Esophagus squamous epithelium (tissue), 5 donors: ENCODE results near the gene BDKRB2. TPM values are rescaled to one million over a fixed set of nuclear protein-coding genes. Genes with fewer than 3 reads are reported as not detected.
A peak's percentile ranks its signal among the peaks of the same experiment; 100 is the strongest.

ENCODE experiments used
- DNase-seq: peaks from one replicate; lab custom pipeline; 2025; lab: John Stamatoyannopoulos, UW
- H3K27ac ChIP-seq, 4 donors: fragments of 200-600 bp; sonication (generic); one replicate each; pipeline ENCODE4 v1.5.1; 2016 to 2019; ENCODE audit warnings: mild to moderate bottlenecking in 1 of 4
- H3K27me3 ChIP-seq, 4 donors: fragments of 200-600 bp; sonication (generic); 1 replicate in 3 of 4; 2 replicates in 1 of 4; pipeline versions ENCODE4 v1.5.1 to v1.6.0; 2017 to 2021; ENCODE audit warnings: antibody characterized with exemption in 1 of 4
- H3K36me3 ChIP-seq, 3 donors: fragments of 200-600 bp; sonication (generic); one replicate each; pipeline ENCODE4 v1.5.1; 2016 to 2019
- H3K4me1 ChIP-seq, 3 donors: fragments of 200-600 bp; sonication (generic); one replicate each; pipeline ENCODE4 v1.5.1; 2017 to 2019
- H3K4me3 ChIP-seq, 4 donors: fragments of 200-600 bp; sonication (generic); 1 replicate in 3 of 4; 2 replicates in 1 of 4; pipeline ENCODE4 v1.5.1; 2016 to 2019; ENCODE audit warnings: mild to moderate bottlenecking in 2 of 4, moderate library complexity in 1 of 4
- H3K9me3 ChIP-seq, 3 donors: fragments of 200-600 bp; sonication (generic); one replicate each; pipeline ENCODE4 v1.5.1; 2016 to 2019
- POLR2A ChIP-seq, 4 donors: fragments of 450-650 bp; IDR thresholded peaks; one replicate each; pipeline ENCODE4 v1.6.1; 2017; ENCODE audit warnings: antibody characterized with exemption in 4 of 4, mild to moderate bottlenecking in 4 of 4, moderate library complexity in 3 of 4
- WGBS, 2 donors: methylation state at CpG; one replicate each; pipeline ENCODE4 v1.1.5; 2018; 5-methylcytosine and 5-hydroxymethylcytosine counted together
- intact Hi-C: fragments of 100-400 bp; cut with DNase I; formaldehyde crosslinking; loops from one replicate; pipeline ENCODE4 v1.15.0; 2022
- total RNA-seq, 4 donors: library from RNA; depleted of rRNA; stranded (reverse); fragments of >200 nt; gene quantifications; one replicate each; pipeline ENCODE4 v1.1.0, GENCODE V29; 2016
- TF ChIP-seq, protein P1 (sequence below), 6 experiments: fragments of 450-650 bp in 4 of 6; fragments of 200-600 bp in 2 of 6; sonication (generic) in 2 of 6; IDR thresholded peaks; one replicate each; pipeline ENCODE4 v1.5.1; 2016 to 2019; ENCODE audit warnings: antibody characterized with exemption in 6 of 6, mild to moderate bottlenecking in 4 of 6, moderate library complexity in 4 of 6
- donor health status: DM: yes; HTN: yes; CAD: no.

Gene BDKRB2
- total RNA-seq, 4 donors from 2014 or later: 18.8 to 31.2 (median 20.0) TPM

DNA sequence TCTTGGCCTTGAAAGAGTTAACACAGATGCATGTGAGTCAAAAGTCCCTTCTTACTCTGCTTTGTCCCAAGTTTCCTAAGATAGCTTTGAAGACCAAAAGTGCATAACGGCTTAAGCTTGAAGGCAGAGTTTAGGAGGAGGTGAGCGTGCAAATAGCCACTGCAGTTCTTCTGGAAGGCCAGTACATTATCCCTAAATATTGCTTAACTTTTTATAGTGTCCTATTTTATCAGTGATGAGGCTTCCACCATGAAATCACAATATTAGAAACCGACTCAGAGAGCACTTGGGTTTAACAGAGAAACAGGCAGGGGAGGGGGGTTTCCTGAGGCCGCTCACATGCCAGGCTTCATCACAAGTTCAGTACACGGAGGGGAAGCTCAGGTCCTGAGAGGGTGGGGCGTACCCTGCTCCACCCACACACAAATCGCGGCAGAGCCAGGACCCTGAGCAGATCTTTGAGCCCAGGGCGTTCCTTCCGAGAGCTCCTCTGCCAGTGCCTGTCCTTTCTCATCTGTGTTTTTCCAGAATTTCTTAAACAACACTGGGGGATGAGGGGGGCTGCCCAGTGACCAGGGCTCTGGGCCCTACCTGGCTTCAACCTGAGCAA is 26.8 kb upstream of the BDKRB2 start:
- Histone ChIP-seq H3K4me1 (peaks cover 23 to 54% (median 33%) of the 10 kb centered on the region in 3 donors), H3K9me3 (no peaks in the 10 kb centered on the region), H3K27ac (peak overlapping the region; percentile 25 to 79 (median 73)), H3K4me3 (no peak overlapping the region), H3K27me3 (peaks cover 0 to 12% (median 0%) of the 10 kb centered on the region in 4 donors), H3K36me3 (no peaks in the 10 kb centered on the region)
- 15 to 16% methylated on average over 4 to 9 of the region's 10 CpGs for WGBS, 2 donors
- TF ChIP-seq POLR2A (IDR thresholded peaks at IDR 0.05): no peak
- TF ChIP-seq, protein P1, sequence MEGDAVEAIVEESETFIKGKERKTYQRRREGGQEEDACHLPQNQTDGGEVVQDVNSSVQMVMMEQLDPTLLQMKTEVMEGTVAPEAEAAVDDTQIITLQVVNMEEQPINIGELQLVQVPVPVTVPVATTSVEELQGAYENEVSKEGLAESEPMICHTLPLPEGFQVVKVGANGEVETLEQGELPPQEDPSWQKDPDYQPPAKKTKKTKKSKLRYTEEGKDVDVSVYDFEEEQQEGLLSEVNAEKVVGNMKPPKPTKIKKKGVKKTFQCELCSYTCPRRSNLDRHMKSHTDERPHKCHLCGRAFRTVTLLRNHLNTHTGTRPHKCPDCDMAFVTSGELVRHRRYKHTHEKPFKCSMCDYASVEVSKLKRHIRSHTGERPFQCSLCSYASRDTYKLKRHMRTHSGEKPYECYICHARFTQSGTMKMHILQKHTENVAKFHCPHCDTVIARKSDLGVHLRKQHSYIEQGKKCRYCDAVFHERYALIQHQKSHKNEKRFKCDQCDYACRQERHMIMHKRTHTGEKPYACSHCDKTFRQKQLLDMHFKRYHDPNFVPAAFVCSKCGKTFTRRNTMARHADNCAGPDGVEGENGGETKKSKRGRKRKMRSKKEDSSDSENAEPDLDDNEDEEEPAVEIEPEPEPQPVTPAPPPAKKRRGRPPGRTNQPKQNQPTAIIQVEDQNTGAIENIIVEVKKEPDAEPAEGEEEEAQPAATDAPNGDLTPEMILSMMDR (IDR thresholded peaks at IDR 0.05): no peak
- DNase-seq: no peak
- intact Hi-C loops: no loop called here

DNA sequence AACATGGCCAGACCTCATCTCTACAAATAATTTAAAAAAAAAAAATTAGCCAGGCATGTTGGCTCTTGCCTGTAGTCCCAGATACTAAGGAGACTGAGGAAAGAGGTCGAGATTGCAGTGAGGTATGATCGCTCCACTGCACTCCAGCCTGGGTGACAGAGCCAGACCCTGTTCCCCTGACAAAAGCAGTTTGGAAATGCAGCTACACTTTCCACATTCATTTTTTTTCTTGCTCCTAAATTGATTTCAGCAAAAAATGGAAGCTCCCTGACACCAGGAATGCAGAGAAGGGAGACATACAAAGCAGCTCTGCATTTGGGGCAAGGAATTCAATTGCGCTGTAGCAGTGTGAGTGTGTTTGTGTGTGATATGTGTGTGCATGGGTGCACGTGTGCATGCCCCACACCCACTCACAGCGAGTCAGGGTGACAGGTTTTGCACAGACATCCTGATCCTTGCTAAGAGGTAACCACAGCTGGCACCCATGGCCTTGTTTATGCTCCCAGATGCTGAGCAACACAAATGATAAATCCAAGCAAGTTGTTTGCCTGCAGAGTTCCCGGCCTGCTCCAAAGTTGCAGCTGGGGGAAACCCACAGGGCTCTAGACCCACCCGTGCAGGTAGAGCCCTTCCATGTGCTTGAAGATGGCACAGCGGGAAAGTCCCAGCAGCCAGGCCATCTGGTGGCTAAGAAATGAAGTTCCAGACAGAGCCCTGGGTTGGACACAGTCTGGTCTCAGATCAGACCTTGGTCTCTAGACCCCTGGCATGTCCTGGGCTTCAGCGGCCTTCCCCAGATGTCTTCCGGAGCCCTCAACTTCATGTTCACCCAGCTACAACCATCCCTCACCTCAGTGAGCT is 25.9 kb upstream of the BDKRB2 start:
- H3K27ac ChIP-seq: peak overlapping the region; percentile 4 to 79 (median 48)
- H3K4me1 ChIP-seq: peaks cover 23 to 54% (median 33%) of the 10 kb centered on the region in 3 donors

DNA sequence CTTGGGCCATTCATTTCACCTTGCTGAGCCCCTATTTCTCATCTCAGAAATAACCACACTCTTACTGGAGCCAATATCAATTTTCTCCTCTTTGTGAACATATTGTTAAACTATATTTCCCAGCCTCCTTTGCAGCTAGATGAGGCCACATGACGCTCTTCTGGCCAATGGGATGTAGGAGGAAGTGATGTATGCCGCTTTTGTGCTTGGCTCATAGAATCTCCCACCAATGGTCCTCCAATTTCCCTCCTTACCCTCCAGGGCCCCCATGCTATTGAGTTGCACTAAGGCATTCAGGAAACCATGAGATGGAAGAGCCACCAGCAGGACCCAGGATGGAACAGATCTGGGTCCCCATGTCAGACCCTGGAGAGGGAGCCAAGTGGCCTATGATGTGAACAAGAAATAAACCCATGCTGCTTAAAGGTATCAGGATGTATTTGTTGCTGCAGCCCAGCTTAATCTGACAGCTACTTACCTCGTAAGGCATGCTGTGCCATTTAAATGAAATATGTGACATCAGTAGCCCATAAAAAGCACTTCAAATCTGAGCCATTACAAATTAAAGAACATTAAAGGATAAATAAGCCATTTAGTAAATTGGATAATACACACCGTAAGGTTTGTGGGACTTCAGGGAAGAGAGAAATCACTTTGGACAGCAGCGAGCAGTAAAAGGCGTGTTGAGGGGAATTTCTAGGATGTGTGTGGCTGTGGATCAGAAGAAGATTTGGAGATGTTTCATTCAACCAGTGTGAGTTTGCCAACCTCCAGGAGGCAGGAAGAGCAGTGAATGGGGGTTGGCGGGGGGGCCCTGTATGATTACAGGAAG is 24.4 kb upstream of the BDKRB2 start:
- TF ChIP-seq, protein P1 (IDR thresholded peaks at IDR 0.05): no peak
- TF ChIP-seq POLR2A (IDR thresholded peaks at IDR 0.05): no peak
- intact Hi-C loops: no loop called here
- Histone ChIP-seq H3K27ac (peak overlapping the region in 2 of 4 donors; percentile 2 to 60), H3K4me1 (peaks cover 23 to 61% (median 33%) of the 10 kb centered on the region in 3 donors), H3K9me3 (no peaks in the 10 kb centered on the region), H3K4me3 (no peak overlapping the region), H3K27me3 (no peaks in the 10 kb centered on the region), H3K36me3 (no peaks in the 10 kb centered on the region)
- 75 to 78% methylated on average over 7 of the region's 7 CpGs for WGBS, 2 donors
- no peak for DNase-seq

More for the DNA sequence above, 25.9 kb upstream of the BDKRB2 start:
- Histone ChIP-seq H3K9me3 (no peaks in the 10 kb centered on the region), H3K4me3 (no peak overlapping the region), H3K27me3 (peaks cover 0 to 6% (median 0%) of the 10 kb centered on the region in 4 donors), H3K36me3 (no peaks in the 10 kb centered on the region)
- TF ChIP-seq POLR2A (IDR thresholded peaks at IDR 0.05): no peak
- TF ChIP-seq, protein P1 (IDR thresholded peaks at IDR 0.05): peak in 1 of 6 experiments; percentile 22
- no peak for DNase-seq
- 58 to 65% methylated on average over 9 to 10 of the region's 10 CpGs for WGBS, 2 donors
- intact Hi-C loops: no loop called here

DNA sequence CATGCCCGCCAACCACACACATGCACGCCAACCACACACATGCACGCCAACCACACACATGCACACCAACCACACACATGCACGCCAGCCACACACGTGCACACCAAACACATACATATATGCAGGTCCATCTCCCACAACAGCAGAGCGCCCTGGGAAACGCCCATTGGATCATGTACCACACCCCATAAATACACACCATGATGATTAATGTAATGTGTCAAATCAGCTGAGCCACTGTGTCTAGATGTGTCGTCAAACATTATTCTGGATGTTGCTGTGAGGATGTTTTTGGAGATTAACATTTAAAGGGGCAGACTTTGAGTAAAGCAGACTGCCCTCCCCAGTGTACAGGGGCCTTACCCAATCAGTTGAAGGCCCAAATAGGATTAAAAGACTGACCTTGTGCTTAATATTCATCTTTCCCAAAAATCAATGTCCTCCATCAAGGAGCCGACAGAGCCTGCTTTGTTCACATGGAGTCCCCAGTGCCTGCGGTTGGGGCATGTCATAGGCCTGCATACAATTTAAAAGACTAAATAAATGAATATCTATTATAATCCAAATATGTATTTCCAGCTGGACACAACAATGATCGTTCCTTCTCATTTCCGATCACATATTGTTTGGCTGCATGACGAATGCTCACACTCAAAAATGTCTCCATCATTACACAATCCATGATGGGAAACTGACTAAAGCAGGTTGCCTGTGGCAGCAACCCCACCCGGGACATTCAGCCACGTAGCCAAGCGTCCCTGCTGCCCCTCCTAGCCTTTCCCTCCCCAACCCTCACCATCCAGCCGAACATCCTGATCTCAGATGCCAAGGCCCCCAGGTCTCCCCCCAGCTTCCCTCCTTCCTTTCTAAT is 23.2 kb upstream of the BDKRB2 start:
- Histone ChIP-seq H3K36me3 (no peaks in the 10 kb centered on the region), H3K9me3 (no peaks in the 10 kb centered on the region), H3K4me3 (no peak overlapping the region), H3K27ac (peak overlapping the region in 3 of 4 donors; percentile 16 to 60 (median 29)), H3K27me3 (no peaks in the 10 kb centered on the region), H3K4me1 (peaks cover 23 to 63% (median 26%) of the 10 kb centered on the region in 3 donors)
- WGBS, 2 donors: 69 to 74% methylated on average over 10 to 17 of the region's 17 CpGs
- TF ChIP-seq, protein P1 (IDR thresholded peaks at IDR 0.05): no peak
- no peak for TF ChIP-seq POLR2A (IDR thresholded peaks at IDR 0.05)
- intact Hi-C loops: no loop called here
- no peak for DNase-seq
